ENCODE data around the gene CASZ1.

CASZ1 gene

DNA sequence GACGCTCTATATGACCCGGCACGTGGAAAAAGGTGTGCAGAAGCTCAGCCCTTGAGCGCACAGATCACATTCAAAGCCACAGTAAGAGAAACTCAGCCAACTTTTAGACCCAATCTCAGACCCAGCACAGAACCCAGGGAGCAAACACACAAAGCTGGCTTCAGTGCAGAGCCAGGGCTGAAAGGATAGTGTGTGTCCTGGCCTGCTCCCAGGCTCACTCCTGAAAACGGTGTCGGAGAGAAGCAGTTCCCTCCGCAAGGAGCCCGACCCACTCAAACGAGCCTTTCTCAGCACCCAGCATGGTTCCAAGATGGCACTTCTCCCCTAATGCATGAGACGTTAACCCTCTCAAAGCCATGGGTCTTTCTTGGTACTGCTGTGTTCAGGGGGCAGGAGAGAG is 39.6 kb downstream of the CASZ1 start:
- TF ChIP-seq SPI1 (IDR thresholded peaks at IDR 0.05; ENCODE audit: borderline replicate concordance, low read depth) (no peak), GABPA (IDR thresholded peaks at IDR 0.05; ENCODE audit: low read depth) (no peak), POLR2AphosphoS5 (IDR thresholded peaks at IDR 0.05; ENCODE audit: low read depth) (no peak), REST (IDR thresholded peaks at IDR 0.05; ENCODE audit: insufficient replicate concordance, low read depth) (no peak)
- TF ChIP-seq, protein P1, sequence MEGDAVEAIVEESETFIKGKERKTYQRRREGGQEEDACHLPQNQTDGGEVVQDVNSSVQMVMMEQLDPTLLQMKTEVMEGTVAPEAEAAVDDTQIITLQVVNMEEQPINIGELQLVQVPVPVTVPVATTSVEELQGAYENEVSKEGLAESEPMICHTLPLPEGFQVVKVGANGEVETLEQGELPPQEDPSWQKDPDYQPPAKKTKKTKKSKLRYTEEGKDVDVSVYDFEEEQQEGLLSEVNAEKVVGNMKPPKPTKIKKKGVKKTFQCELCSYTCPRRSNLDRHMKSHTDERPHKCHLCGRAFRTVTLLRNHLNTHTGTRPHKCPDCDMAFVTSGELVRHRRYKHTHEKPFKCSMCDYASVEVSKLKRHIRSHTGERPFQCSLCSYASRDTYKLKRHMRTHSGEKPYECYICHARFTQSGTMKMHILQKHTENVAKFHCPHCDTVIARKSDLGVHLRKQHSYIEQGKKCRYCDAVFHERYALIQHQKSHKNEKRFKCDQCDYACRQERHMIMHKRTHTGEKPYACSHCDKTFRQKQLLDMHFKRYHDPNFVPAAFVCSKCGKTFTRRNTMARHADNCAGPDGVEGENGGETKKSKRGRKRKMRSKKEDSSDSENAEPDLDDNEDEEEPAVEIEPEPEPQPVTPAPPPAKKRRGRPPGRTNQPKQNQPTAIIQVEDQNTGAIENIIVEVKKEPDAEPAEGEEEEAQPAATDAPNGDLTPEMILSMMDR (IDR thresholded peaks at IDR 0.05; ENCODE audit: insufficient read depth, low read length) = no peak
- no peak for DNase-seq (ENCODE audit: low read depth in 1 of 2, low spot score in 1 of 2)
- H3K4me3 ChIP-seq (replicated peaks; ENCODE audit: insufficient read depth, low read length) = no peak overlapping the region
- H3K27me3 ChIP-seq (ENCODE audit: insufficient read depth, poor library complexity, severe bottlenecking) = peaks cover 16% of the 10 kb centered on the region
- no peak overlapping the region for H3K27ac ChIP-seq (replicated peaks)

- peaks cover 16% of the 10 kb centered on the region for H3K27me3 ChIP-seq (ENCODE audit: insufficient read depth, poor library complexity, severe bottlenecking)
- H3K4me3 ChIP-seq (replicated peaks; ENCODE audit: insufficient read depth, low read length) = no peak overlapping the region
- TF ChIP-seq REST (IDR thresholded peaks at IDR 0.05; ENCODE audit: insufficient replicate concordance, low read depth) = no peak
- TF ChIP-seq POLR2AphosphoS5 (IDR thresholded peaks at IDR 0.05; ENCODE audit: low read depth) = no peak
- TF ChIP-seq, protein P1 (IDR thresholded peaks at IDR 0.05; ENCODE audit: insufficient read depth, low read length) = no peak
- TF ChIP-seq SPI1 (IDR thresholded peaks at IDR 0.05; ENCODE audit: borderline replicate concordance, low read depth) = no peak
- no peak for TF ChIP-seq GABPA (IDR thresholded peaks at IDR 0.05; ENCODE audit: low read depth)
- H3K27ac ChIP-seq (replicated peaks) = no peak overlapping the region
- DNase-seq (ENCODE audit: low read depth in 1 of 2, low spot score in 1 of 2) = peak in 1 of 2 experiments; percentile 10
Observed at GRCh38 chr1:10755970-10756521, 40.4 kb downstream of the CASZ1 start.

GRCh38 chr1:10754568-10755329 is 41.7 kb downstream of the CASZ1 start:
- no peak for DNase-seq (ENCODE audit: low read depth in 1 of 2, low spot score in 1 of 2)
- H3K4me3 ChIP-seq (replicated peaks; ENCODE audit: insufficient read depth, low read length) = no peak overlapping the region
- H3K27ac ChIP-seq (replicated peaks) = no peak overlapping the region
- peaks cover 16% of the 10 kb centered on the region for H3K27me3 ChIP-seq (ENCODE audit: insufficient read depth, poor library complexity, severe bottlenecking)
- TF ChIP-seq GABPA (IDR thresholded peaks at IDR 0.05; ENCODE audit: low read depth) (no peak), POLR2AphosphoS5 (IDR thresholded peaks at IDR 0.05; ENCODE audit: low read depth) (no peak), REST (IDR thresholded peaks at IDR 0.05; ENCODE audit: insufficient replicate concordance, low read depth) (no peak), SPI1 (IDR thresholded peaks at IDR 0.05; ENCODE audit: borderline replicate concordance, low read depth) (no peak)
- TF ChIP-seq, protein P1 (IDR thresholded peaks at IDR 0.05; ENCODE audit: insufficient read depth, low read length) = no peak
